LHCN-M2 (cell line): Measurements from ENCODE around the gene PSMD6. TPM values are rescaled to one million over a fixed set of nuclear protein-coding genes. Genes with fewer than 3 reads are reported as not detected.

Source experiments
- DNase-seq: peaks from one replicate; pipeline ENCODE4 v3.0.0-alpha.2; 2012; ENCODE audit warnings: low read depth
- polyA plus RNA-seq: library from polyadenylated mRNA; unstranded; fragments of >200 nt; gene quantifications from one replicate; pipeline ENCODE4 v1.2.1, GENCODE V29; 2012; ENCODE audit warnings: missing spikeins
- total RNA-seq: library from RNA; depleted of rRNA; stranded (reverse); fragments of >200 nt; gene quantifications from 2 replicates; pipeline ENCODE4 v1.2.3, GENCODE V29; 2014; rRNA removed

The PSMD6 gene
- 104 and 144 TPM in 2 replicates for total RNA-seq
- polyA plus RNA-seq: 82.3 TPM

DNA sequence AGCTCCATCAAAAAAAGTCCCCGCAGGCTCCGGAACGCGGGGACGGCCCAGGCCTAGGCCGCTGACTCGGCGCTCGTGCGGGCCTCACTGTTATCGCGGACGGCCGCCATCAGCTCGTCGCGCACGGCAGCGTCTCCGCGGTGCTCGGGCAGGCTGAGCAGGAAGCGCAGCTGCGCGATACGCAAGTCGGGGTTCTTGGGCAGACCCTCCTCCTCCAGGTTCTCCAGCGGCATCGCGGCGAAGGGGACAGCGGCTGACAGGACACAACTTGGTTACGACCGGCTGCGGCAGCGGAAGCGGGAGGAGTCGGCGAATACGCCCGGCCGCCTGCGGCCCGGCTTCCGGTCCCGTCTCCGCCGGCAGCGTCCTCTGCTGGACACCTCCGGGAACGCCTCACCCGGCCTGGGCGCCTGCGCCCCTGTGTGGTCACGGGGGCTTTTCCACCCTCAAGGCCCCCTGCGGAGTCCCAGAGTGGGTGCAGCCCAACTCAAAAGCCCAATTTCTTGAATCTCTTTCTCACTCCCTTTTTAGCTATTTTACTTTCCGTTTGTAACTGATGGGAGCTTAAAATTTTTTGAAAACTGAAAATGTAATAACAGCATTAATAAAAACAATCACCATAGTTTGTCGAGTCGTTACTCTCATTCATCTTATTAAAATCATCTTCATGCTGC lies at the start of gene PSMD6:
TSS of gene PSMD6 (minus strand) at position 308 of the 674 bp plus-strand sequence. CDS start at position 233, 75 bp downstream.
- DNase-seq: peak; percentile 77

DNA sequence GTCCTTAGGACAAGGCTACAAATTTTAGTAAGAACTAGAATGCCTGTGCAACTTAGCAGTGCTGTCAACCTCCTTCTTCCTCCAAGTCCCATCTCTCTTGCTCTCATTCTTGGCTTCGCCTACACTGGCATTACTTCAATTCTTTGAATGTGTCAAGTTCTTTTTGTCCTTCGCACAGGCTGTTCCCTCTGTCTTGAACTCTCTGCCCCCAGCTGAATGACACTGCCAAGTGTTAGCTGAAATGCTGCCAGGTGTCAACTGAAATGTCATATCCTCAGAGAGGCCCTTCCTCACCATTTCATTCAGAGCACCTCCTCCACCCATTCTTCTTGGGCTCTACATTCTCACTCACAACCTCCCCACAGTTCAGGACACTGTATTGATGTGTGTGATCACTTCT lies 48.8 kb upstream of the PSMD6 start:
- no peak for DNase-seq

DNA sequence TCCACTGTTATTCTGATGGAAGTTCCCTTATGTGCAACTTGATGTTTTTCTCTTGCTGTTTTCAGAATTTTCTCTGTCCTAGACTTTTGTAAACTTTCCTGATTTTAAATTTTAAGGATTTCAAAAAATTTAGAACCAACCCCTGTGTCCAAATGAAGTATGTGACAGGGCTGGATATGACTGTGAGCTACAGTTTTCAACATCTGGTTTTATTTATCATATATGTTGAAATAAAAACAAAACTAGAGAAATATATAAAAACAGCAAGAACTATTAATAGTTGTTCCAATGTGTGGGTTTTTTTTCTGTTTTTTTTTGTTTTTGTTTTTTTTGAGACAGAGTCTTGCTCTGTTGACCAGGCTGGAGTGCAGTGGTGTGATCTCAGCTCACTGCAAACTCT lies 47.4 kb upstream of the PSMD6 start:
- DNase-seq: no peak

DNA sequence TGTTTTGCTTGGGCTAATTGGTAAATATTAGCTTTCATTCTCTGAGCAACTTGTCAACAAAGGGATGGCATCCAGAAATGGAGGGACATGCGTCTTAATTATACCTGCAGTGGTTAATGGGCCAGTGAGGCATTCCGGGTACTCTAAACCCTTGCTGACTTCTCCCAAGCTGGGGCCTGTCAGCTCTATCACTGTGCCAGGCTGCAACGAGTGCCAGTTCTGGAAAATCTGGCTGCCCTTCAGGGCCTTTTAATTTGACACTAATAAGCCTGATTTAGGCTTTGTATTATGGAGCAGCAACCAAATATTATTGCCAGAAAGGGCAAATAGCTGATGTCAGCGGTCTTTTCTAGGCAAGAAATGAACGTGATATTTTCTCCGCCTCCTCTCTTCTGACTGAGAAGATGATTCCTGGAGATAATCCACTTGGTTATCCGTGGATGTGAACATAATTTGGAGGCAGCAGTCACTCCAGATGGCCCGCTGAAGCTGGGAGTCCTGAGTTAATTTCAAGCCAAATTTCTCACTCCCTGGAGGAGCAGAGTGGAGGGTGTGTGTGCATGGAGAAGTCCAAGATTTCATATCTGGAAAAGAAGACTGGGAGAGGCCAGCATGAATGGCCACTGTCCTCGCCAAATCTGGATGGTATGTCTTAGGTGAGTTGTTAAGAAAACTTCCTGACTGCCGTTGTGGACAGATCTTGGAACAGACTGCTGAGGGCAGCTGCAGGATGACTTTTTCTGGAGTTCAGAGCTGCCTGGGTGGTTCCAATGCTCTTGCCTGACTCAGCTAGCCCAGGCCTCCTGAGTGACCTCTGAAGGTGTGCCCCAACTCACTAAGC lies 44.4 kb upstream of the PSMD6 start:
- DNase-seq: peak; percentile 15

DNA sequence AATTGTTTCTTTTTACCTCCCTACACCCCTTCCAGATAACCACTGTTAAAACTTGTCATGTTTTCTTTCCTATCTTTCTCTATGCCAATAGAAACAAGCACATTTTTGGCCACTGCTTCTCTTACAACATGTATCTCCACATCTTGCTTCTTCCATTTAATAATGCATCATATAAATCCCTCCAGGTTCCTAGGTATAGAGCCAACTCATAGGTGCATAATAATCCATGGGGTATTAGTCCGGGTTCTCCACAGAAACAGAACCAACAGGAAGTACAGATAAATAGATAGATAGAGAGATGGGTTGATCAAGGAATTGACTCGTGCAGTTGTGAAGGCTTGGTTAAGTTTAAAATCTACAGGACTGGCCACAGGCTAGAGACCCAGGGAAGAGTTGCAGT lies 41.5 kb upstream of the PSMD6 start:
- DNase-seq: no peak

DNA sequence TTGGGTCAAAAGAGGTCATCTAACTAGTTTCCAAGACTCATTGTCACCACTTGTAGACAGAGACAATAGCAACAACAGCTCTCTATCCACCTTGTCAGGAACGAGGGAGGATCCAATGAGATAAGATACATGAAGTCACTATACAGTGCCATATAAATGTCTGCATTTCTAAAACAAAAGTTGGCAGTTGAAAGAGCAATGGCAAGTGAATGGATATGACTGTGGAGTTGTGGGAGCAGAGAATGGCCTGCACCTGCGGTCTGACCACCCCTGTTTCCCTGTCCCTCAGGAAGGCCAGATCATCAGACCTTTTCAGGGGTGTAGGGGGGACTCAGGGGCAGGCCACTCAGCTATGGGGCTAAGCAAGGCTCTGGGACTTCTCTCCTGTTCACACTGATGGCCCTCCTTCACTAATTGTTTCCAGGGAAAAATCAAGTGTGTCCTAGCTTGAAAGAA lies 40.7 kb upstream of the PSMD6 start:
- no peak for DNase-seq

DNA sequence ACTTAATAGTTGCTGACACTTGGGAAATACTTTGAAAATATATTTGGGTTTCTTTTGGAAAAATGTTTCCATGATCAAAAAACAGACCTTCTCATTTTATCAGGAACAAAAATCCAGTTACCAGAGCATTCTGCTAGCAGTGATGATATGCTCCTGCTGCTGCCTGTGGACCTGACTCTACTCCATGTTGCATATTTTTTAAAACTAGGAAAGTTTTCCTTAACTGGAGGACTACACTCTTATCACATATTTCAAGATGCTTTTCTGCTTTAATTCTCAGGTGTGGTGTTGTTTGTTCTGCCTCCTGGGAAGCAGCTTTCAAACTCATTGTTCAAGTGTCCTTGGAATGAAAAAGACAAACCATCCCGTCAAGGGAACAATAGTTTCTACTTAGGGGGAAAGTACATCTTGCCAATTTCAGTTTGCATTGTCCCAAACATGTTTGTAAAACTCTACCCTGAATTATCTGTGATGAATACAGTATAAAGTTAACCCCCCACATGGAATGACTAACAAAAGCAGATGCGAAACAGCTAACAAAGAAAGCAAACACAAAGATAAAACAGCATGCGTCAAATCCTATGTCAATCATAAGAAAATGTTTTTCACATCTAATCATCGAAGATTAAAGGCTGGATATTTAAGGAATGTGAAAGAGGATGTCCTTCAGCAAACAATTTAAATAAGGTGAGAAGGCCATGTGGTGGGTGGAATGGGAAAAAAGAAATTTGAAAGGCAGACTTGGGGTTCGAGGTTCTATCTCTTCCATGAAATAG lies 40.1 kb upstream of the PSMD6 start:
- no peak for DNase-seq

DNA sequence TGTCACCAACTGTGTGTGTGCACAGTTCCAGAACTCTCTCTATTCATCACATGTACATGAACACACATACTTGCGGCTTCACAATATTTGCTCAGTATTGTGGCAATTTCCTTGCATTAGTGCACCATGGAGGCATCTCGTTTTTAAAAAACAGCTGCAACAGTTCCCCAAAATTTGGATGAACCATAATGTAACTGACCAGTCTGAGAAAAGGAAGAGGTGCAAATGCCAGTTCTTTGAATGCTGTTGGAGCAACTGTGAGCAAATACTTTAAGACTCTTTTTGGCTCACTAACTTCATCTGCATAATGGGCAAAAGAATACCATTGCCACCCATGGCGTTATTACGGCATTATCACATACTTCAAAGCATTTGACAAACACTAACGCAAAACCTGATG lies 38.3 kb upstream of the PSMD6 start:
- DNase-seq: no peak

DNA sequence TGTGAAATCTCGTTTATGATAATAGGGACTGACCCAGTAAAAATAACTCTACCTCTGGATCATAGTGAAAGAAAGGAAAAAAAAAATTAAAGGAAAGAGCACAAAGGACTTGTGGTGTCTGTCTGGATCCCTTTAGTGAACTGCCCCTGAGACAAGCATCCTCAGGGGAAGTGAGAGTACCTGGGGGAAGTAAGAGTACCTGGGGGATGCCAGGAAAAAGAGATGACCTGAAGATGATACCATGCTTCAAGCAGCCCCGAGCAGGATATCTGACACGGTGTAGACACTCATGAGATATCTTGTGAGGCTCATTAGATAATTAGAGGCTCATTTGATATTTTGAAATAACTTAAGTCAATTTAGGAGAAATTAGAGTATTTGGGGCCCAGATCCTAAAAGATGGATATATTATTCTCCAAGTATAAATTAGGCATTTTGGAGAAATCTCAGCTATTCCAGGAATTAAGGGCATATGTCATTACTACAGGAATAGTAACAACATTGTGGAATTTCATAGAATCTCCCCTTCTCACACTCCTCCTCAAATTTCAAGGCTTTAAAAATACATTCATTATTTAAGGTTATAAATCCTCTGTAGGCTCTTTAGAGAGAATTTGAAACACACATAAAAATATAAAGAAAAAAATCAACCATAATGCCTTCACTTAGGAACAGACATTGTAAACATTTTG lies 36.3 kb upstream of the PSMD6 start:
- no peak for DNase-seq

DNA sequence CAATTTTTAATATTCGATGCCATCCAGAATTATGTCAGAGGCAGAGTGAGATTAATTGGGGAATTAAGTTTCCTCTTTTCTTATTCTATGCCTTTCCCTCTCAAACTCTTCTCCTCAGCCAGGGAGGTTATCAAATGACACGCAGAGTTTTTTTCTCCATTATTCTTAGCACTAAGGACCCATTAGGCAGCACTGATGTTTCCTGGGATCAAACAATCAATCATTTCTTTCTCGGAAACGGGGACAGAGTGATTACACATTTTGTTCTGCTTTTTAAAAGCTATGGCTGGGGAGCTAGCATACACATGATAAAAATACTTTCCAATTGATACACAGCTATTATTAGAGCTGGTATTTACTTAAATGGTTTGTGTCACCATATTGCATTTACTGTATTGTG lies 35.3 kb upstream of the PSMD6 start:
- no peak for DNase-seq

DNA sequence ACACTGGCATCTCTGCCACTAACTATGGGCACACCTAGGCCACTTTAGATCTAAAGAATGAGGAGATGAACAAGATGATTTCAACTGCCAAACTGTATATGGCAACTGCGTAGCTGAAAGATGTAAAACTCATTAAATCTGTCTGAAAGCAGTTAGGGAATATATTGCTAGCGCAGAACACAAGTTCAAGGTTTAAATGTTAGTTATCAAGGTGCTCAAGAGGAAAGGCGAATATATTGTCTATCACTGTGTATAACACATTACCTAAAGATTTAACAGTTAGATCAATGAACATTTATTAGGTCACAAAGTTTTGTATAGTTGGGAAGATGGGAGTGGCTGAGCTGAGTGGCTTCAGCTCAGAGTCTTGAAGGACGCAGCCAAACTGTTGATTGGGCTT lies 33.9 kb upstream of the PSMD6 start:
- DNase-seq: no peak

DNA sequence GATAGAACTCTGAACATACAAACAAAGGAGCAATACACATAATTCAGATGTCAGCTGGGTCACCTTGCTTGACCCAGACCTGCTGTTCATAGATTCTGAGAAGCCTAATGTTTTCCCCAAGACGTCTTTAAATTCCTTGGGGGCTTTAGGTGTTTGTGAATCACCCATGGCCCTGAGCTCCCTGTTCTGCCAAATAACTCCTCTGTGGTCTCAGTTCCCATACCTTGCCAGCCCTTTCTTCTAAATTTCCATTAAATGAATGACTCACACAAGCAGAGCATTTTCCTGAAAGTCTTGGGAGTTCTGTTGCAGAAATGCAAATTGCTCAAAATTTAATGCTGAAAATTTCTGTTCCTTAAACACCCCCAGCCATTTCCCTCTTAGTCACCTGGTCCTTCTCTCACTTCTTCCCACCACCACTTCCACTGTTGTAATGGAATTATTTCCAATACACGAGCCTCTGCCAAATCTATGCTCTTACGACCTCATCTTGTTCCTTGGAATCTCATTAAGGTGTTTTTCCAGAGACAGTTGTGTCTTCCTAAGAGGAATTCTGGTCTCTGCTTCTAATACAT lies 33.4 kb upstream of the PSMD6 start:
- DNase-seq: no peak

DNA sequence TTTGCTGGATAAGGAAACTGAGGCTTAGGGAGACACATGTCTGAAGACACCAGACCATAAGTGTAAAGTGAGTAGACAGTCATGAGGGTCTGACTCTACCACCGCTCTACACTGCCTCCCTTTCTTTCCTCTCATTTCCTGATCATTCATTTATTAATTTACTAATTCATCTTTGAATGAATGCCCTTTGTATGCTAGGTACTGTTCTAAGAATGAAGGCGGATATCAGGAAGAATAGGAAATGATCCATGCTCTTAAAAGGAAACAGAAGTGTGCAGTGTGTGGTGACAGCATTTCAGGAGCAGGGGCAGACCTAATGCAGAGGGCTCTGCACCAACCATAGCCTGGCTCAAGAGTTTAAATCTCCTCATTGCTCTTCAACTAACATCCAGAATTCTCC lies 31.8 kb upstream of the PSMD6 start:
- DNase-seq: no peak

DNA sequence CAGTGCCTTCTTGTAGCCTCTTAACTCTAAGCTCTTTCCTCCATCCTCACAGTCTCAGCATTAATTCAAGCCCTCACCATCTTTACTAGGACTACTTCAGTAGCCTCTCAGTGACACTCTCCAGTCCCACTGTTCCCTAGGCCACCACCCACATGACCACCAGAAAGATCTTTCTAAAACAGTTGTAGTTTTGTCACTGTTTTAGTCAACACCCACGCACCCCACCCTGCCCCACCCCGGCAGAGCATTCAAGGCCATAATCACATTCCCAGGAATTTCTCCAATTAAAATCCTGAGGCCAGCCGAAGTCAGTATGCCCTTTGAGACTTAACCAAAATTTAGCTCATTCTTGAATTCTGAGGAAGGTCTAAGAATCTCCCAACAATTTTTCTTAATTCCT lies 31.2 kb upstream of the PSMD6 start:
- DNase-seq: no peak

DNA sequence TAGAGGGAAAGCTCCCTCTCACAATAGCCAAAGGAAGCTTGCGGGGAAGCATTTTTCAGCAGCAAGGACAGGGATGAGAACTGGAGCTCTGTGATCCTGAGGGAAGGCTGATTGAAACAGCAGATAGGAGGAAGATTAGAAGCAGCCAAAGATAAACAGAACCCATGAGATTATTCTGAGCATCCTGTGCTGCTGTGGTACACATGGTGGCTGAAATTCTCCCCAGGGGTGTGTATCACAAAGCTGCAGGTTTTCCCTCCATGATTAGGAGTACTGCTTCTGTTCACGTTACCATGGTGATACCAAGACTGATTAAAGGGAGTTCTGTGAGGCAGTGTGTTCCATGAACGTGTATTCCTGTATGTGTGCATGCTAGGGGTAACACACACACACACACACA lies 30.3 kb upstream of the PSMD6 start:
- no peak for DNase-seq

DNA sequence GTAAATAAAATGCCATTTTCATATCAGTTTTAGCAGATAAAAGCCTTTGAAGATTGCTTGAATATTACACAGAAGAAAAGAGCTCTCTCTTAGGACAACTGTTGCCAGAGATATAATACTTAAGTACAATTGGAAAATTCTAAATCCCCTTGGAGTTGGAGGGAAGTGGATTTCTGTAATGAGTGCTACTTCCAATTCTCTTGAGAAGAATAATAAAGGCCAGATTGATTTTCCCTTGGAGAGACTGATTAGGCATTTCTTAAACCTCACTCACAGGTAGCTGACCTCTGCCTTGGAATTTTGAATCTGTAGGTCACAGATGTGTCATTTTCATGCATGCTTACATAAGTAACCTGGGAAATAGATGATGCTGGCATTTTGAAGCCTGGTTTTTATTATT lies 29.8 kb upstream of the PSMD6 start:
- no peak for DNase-seq

DNA sequence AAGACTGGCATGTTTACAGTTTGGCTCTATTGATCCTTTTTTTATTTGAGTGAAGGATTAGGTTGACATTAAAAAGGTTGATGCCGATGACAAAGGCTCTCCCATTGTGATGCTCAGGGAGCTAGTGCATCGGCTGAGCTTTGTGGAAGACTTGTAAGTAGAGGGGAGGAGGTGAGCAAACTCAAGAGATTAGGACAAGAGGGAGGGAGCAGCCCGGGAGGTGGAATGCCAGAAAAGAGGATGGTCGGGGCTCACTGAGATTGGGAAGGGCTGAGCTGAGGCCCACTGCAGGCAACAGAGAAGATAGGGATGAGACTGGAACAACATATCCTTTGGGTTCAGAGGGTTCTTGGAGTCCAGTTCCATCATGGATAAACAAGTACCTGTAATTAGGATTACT lies 26.5 kb upstream of the PSMD6 start:
- no peak for DNase-seq

DNA sequence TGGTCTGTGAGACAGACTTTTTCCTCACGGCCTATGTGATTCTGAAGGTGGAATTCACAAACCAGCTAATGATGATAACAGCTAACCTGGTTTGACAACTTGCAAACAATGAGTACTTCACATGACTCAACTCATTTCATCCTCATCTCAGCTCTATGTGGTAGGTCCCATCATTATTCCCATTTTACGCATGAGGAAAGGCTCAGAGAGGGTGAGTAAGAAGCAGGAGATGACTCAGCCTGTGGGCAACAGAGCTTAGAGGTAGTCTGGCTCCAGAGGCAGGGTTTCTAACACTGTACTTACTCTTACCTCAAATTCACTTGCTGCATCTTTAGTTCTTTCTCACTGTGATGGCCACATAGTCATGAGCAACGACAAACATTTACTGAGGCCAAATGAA lies 25.8 kb upstream of the PSMD6 start:
- DNase-seq: peak; percentile 23

DNA sequence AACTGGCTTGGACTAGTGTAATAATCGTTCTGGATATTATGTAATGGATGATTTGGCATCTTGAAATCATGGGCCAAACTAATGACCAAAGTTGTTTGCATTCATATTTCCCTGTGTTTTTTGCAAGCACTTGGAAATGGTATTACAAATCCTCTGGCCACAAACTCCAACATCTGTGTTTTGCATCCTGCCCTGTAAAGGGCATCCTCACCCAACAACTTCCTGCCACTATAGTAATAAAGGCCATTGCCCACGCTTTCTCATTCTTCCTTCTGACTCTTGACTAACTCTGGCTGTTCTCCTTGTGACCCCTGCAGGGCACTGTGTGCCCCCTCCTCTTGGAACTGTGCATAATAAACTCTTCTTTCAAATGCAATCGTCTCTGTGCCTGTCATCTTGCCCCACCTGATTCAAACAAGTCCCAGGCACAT lies 25.4 kb upstream of the PSMD6 start:
- peak; percentile 33 for DNase-seq

DNA sequence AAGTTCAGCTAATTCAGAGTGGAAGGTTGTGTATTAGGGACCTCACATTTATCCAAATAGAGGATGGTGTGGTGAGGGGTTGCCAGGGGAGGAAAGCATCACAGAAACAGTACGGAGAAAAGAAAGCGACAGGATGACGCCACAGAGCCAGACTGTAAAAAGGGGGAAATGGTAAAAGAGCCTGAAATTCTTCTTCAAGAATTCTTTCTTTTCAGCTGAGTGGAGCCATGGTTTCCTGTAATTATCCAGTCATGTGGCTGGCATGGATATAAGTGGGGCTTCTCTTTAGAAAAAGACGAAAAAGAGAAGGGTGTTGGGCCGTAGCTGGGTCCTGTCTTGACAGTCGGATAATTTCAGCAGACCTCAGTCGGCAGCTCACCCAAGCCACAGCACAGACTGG lies 24.5 kb upstream of the PSMD6 start:
- no peak for DNase-seq

DNA sequence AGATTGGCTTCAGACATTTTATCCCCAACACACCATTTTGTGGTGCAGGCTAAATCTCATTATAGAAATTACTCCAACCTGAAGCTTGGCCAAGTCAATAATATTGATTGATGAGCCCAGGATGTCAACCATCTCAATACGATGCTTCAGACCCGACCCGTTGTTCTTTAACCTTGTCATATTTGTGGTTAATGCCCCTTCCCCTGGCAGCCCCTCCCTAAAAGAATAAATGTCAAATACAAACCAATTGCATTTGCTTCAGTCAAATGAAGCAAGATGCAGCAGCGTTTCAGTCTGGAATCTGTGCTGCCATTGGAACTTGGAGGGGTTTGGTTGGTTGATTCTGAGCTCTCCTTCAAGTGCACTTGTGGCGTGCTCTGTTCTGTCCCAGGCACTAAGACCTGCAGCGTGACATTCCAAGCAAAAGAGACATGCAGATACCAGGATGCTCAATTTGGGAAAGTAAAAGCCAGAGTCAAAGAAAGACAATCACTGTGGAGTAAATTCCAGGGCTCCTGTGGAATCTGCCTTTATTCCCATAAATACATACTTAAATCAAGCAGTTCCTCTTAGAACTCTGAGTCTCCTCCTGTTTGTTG lies 23.8 kb upstream of the PSMD6 start:
- no peak for DNase-seq
